ENCODE results near the gene GHRHR.

Gene GHRHR

GRCh38 chr7:30987178-30987577 is 23.4 kb downstream of the GHRHR start:
- DNase-seq, result no peak

GRCh38 chr7:30987936-30988335 is 24.2 kb downstream of the GHRHR start:
- no peak for DNase-seq

- no peak for DNase-seq
Observed at GRCh38 chr7:30988351-30989005, 24.7 kb downstream of the GHRHR start.

- DNase-seq, result no peak
Observed at GRCh38 chr7:30989008-30989823, 25.5 kb downstream of the GHRHR start.

GRCh38 chr7:30989824-30990672 is 26.3 kb downstream of the GHRHR start:
- DNase-seq, result no peak

GRCh38 chr7:30990673-30991170 is 27.0 kb downstream of the GHRHR start:
- DNase-seq, result no peak

- DNase-seq, result no peak
Observed at GRCh38 chr7:30992414-30992813, 28.7 kb downstream of the GHRHR start.

GRCh38 chr7:30994206-30995100 is 30.7 kb downstream of the GHRHR start:
- no peak for DNase-seq

- DNase-seq, result no peak
Observed at GRCh38 chr7:30995536-30995935, 31.8 kb downstream of the GHRHR start.

- no peak for DNase-seq
Observed at GRCh38 chr7:30996256-30996655, 32.5 kb downstream of the GHRHR start.

GRCh38 chr7:30996883-30997282 is 33.1 kb downstream of the GHRHR start:
- no peak for DNase-seq

- DNase-seq, result no peak
Observed at GRCh38 chr7:30997316-30997715, 33.6 kb downstream of the GHRHR start.

GRCh38 chr7:30998180-30998579 is 34.4 kb downstream of the GHRHR start:
- DNase-seq, result no peak

- DNase-seq, result no peak
Observed at GRCh38 chr7:31000161-31000693, 36.5 kb downstream of the GHRHR start.

GRCh38 chr7:31000779-31001178 is 37.0 kb downstream of the GHRHR start:
- DNase-seq, result no peak

GRCh38 chr7:31002256-31002655 is 38.5 kb downstream of the GHRHR start:
- DNase-seq, result no peak

GRCh38 chr7:31003097-31003496 is 39.3 kb downstream of the GHRHR start:
- no peak for DNase-seq

GRCh38 chr7:31003721-31004120 is 40.0 kb downstream of the GHRHR start:
- no peak for DNase-seq

GRCh38 chr7:31004393-31004792 is 40.6 kb downstream of the GHRHR start:
- no peak for DNase-seq

GRCh38 chr7:31006857-31007256 is 43.1 kb downstream of the GHRHR start:
- DNase-seq, result no peak

- DNase-seq, result no peak
Observed at GRCh38 chr7:31007634-31008033, 43.9 kb downstream of the GHRHR start.

- no peak for DNase-seq
Observed at GRCh38 chr7:31014826-31015225, 51.1 kb downstream of the GHRHR start.

All from T-helper 2 cell (primary cell).